ENCODE data around the gene SFXN1. TPM values are rescaled to one million over a fixed set of nuclear protein-coding genes. Genes with fewer than 3 reads are reported as not detected.

SFXN1 gene
- polyA plus RNA-seq, 2 donors, result 9.3 to 14.1 TPM

DNA sequence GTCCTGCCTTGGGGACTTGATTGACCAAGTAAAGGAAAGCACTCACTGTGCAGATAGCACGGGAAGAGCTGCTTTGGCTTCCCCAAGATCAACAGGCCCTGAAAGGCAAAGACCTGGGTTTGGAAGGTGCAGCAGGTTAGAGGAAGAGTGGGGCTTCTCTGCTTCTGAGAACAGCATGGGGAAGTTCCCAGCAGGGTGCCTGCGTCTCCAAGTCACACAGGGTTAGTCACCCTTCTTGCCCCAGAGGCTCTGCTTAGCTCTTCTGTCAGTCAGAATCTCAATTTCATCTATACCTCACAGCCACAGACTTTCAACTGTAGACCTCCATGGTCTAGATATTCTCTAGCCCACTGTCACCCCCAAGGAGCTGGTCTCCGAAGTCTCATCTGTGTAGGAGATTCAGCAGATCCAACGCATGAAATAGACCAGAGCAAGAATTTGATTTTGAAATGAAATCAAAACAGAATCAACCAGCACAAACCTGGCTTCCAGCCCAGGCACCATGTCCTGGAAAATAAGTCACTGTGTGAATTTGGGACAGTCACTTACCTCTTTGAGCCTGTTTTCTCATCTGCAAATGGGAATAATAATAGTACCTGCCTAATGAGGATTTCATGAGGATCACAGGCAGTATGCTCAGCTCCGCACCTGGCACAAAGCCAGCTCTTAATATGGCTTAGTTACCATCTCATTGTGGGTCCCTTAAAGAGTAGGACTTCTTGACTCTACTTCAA is 64.0 kb downstream of the SFXN1 start:
- WGBS, 2 donors, result 44 to 60% methylated on average over 5 of the region's 5 CpGs
- Histone ChIP-seq H3K4me3 (ENCODE audit: low read depth in 1 of 2, low read length in 2 of 2) (no peak overlapping the region), H3K27me3 (ENCODE audit: control insufficient read depth in 1 of 2, insufficient read depth in 2 of 2, low read length in 2 of 2) (no peaks in the 10 kb centered on the region), H3K9me3 (ENCODE audit: control insufficient read depth in 2 of 2, insufficient read depth in 1 of 2, low read depth in 1 of 2, low read length in 1 of 2) (no peaks in the 10 kb centered on the region), H3K36me3 (ENCODE audit: control insufficient read depth in 2 of 2, insufficient read depth in 2 of 2, low read length in 1 of 2) (no peaks in the 10 kb centered on the region), H3K4me1 (ENCODE audit: control insufficient read depth in 2 of 2, insufficient read depth in 2 of 2, low read length in 1 of 2) (peaks cover 0 to 2% of the 10 kb centered on the region in 2 donors), H3K27ac (ENCODE audit: low read depth in 2 of 2, low read length in 1 of 2) (no peak overlapping the region)

DNA sequence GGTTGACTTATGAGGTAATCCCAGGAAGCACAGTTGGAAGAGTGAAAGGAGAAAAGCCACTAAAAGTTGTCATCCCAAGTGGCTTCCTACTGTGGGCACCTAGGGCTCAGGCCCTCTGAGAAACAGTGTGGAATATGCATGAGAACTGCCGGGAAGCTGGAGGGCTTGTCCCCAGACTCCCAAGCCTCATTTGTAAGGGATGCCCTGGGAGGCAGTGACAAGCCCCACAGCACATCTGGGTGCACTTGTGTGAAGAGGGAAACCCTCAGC is 64.5 kb downstream of the SFXN1 start:
- Histone ChIP-seq H3K4me1 (ENCODE audit: control insufficient read depth in 2 of 2, insufficient read depth in 2 of 2, low read length in 1 of 2) (peaks cover 0 to 2% of the 10 kb centered on the region in 2 donors), H3K27me3 (ENCODE audit: control insufficient read depth in 1 of 2, insufficient read depth in 2 of 2, low read length in 2 of 2) (no peaks in the 10 kb centered on the region), H3K27ac (ENCODE audit: low read depth in 2 of 2, low read length in 1 of 2) (no peak overlapping the region), H3K9me3 (ENCODE audit: control insufficient read depth in 2 of 2, insufficient read depth in 1 of 2, low read depth in 1 of 2, low read length in 1 of 2) (no peaks in the 10 kb centered on the region), H3K4me3 (ENCODE audit: low read depth in 1 of 2, low read length in 2 of 2) (no peak overlapping the region), H3K36me3 (ENCODE audit: control insufficient read depth in 2 of 2, insufficient read depth in 2 of 2, low read length in 1 of 2) (no peaks in the 10 kb centered on the region)
- 69 to 81% methylated on average over 1 of the region's 1 CpG for WGBS, 2 donors

DNA sequence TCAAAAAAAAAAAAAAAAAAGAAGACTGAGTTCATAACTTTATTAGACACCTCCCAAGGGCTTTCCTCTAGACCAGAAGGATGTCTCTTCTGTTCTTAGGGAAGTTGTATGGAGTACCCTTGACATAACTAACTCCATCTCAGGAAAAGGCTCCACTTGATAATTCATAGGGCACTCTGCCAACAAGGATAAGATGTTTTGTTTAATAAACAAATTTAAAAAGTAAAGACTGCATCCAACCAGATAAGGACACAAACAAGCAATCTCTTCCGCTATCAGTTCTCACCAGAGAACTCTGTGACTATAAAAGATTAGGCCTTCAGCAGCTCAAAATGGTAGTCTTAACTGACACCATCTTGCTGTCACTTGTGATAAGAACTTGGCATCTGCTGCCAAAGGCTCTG is 65.8 kb downstream of the SFXN1 start:
- peaks cover 0 to 2% of the 10 kb centered on the region in 2 donors for H3K4me1 ChIP-seq (ENCODE audit: control insufficient read depth in 2 of 2, insufficient read depth in 2 of 2, low read length in 1 of 2)
- H3K4me3 ChIP-seq (ENCODE audit: low read depth in 1 of 2, low read length in 2 of 2), result no peak overlapping the region
- no peaks in the 10 kb centered on the region for H3K9me3 ChIP-seq (ENCODE audit: control insufficient read depth in 2 of 2, insufficient read depth in 1 of 2, low read depth in 1 of 2, low read length in 1 of 2)
- H3K27ac ChIP-seq (ENCODE audit: low read depth in 2 of 2, low read length in 1 of 2), result no peak overlapping the region
- H3K27me3 ChIP-seq (ENCODE audit: control insufficient read depth in 1 of 2, insufficient read depth in 2 of 2, low read length in 2 of 2), result no peaks in the 10 kb centered on the region
- 83 to 92% methylated on average over 1 of the region's 1 CpG for WGBS, 2 donors
- no peaks in the 10 kb centered on the region for H3K36me3 ChIP-seq (ENCODE audit: control insufficient read depth in 2 of 2, insufficient read depth in 2 of 2, low read length in 1 of 2)

DNA sequence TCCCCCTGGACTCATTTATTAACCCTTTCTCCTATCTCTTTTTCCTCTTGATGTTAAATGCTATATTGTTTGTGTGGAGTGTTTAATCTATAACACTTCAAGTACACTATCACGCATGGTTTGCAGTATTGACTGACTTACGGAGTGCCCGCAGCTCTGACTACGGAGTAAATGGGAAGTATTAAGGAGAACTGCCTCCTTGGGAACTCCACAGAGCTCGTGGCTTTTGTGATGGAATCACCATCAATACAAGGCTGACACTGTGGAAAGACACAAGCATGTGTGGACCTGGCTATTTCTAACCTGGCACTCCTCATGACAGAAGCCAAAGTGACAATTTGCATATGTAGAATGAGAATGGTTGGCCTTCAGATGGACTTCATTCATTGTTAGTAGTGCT is 66.2 kb downstream of the SFXN1 start:
- WGBS, 2 donors, result 91 to 93% methylated on average over 5 of the region's 5 CpGs
- H3K27me3 ChIP-seq (ENCODE audit: control insufficient read depth in 1 of 2, insufficient read depth in 2 of 2, low read length in 2 of 2), result no peaks in the 10 kb centered on the region
- H3K27ac ChIP-seq (ENCODE audit: low read depth in 2 of 2, low read length in 1 of 2), result no peak overlapping the region
- H3K9me3 ChIP-seq (ENCODE audit: control insufficient read depth in 2 of 2, insufficient read depth in 1 of 2, low read depth in 1 of 2, low read length in 1 of 2), result no peaks in the 10 kb centered on the region
- no peak overlapping the region for H3K4me3 ChIP-seq (ENCODE audit: low read depth in 1 of 2, low read length in 2 of 2)
- H3K36me3 ChIP-seq (ENCODE audit: control insufficient read depth in 2 of 2, insufficient read depth in 2 of 2, low read length in 1 of 2), result no peaks in the 10 kb centered on the region
- H3K4me1 ChIP-seq (ENCODE audit: control insufficient read depth in 2 of 2, insufficient read depth in 2 of 2, low read length in 1 of 2), result peaks cover 0 to 2% of the 10 kb centered on the region in 2 donors

DNA sequence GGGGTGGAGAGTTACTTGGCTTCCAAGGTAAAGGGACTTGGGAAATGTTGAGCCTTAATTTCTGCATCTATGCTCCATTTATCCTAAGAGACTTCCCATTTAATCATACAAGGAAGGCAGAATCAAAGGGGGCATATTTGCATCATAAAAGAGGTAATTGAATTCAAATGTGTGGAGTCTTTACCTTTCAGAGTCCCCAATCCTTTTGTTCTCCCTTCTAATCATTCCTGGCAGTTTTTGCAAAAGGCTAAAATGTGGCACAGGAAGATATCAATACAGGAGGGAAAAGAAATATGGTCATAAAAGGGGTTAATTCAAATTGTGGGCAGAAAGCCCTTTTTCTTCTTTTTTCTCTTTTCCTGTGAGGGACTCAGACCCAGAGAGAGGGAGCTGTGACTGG is 69.5 kb downstream of the SFXN1 start:
- Histone ChIP-seq H3K4me3 (ENCODE audit: low read depth in 1 of 2, low read length in 2 of 2) (no peak overlapping the region), H3K36me3 (ENCODE audit: control insufficient read depth in 2 of 2, insufficient read depth in 2 of 2, low read length in 1 of 2) (no peaks in the 10 kb centered on the region), H3K4me1 (ENCODE audit: control insufficient read depth in 2 of 2, insufficient read depth in 2 of 2, low read length in 1 of 2) (peaks cover 0 to 2% of the 10 kb centered on the region in 2 donors), H3K27me3 (ENCODE audit: control insufficient read depth in 1 of 2, insufficient read depth in 2 of 2, low read length in 2 of 2) (no peaks in the 10 kb centered on the region), H3K9me3 (ENCODE audit: control insufficient read depth in 2 of 2, insufficient read depth in 1 of 2, low read depth in 1 of 2, low read length in 1 of 2) (no peaks in the 10 kb centered on the region), H3K27ac (ENCODE audit: low read depth in 2 of 2, low read length in 1 of 2) (no peak overlapping the region)

DNA sequence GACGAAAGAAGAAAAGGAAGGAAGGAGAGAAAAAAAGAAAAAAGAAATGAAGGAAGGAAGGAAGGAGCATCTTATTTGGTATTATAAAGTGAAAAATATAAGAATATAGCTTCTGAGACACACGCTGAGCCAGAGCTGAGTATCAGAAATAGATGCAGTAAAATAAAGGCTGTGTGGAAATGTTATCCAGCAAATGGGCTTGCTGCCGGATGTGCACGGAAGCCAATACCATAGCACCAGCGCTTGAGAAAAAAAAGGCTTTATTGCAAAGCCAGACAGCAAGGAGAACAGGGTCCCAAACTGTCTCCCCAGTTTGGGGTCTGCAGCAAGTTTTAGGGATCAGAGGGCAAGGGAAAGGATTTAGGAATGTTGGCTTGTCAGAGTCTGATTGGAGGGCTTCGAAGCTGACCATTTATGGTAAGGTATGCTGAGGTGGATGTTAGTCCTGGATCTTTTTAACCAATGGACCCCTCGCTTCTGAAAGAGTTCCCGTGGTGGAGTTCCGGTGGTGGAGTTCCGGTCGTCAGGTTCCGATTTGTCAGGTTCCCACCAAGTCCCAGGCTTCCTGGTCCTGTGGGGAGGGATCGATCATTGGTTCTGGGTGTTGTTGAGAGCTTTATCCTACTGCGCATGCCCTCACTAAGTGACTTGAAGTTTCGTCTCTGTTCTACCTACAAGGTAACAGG is 70.4 kb downstream of the SFXN1 start:
- no peaks in the 10 kb centered on the region for H3K36me3 ChIP-seq (ENCODE audit: control insufficient read depth in 2 of 2, insufficient read depth in 2 of 2, low read length in 1 of 2)
- peaks cover 0 to 2% of the 10 kb centered on the region in 2 donors for H3K4me1 ChIP-seq (ENCODE audit: control insufficient read depth in 2 of 2, insufficient read depth in 2 of 2, low read length in 1 of 2)
- no peak overlapping the region for H3K27ac ChIP-seq (ENCODE audit: low read depth in 2 of 2, low read length in 1 of 2)
- no peaks in the 10 kb centered on the region for H3K9me3 ChIP-seq (ENCODE audit: control insufficient read depth in 2 of 2, insufficient read depth in 1 of 2, low read depth in 1 of 2, low read length in 1 of 2)
- WGBS, 2 donors, result 66 to 69% methylated on average over 15 of the region's 15 CpGs
- no peaks in the 10 kb centered on the region for H3K27me3 ChIP-seq (ENCODE audit: control insufficient read depth in 1 of 2, insufficient read depth in 2 of 2, low read length in 2 of 2)
- H3K4me3 ChIP-seq (ENCODE audit: low read depth in 1 of 2, low read length in 2 of 2), result no peak overlapping the region

DNA sequence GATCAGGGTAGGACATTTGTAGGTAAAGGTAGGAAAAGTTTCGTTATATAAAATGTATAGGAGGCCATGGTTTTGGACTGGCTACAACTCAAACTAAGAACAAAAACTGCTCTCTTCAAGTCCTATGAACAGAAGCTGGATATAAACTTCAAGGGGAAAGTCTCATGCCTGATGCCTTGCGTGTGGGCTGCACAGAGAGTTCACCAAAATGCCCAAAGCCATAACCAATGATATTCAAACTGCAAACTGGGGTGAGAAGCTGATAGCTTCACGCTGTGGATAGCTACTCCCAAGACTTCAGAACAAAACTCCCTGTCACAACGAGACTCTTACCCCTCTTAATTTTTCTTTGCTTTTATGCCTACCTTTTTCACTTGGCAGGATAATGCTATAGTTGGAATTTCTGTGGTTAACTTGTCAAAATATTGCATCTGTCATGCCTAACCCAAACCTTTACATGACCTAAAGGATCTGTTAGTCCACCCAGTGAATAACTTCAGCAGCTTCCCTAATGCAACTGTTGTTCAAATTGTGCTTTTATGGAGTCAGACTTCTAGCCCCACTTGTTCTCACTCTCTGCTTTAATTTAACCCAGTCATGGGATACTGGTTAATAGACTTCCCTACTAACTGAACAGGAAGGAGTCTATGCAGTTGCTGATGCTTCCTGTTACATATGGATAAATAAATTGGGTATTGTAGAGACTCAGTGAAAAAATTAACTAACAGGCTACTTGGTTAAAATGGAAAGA is 71.9 kb downstream of the SFXN1 start:
- H3K4me3 ChIP-seq (ENCODE audit: low read depth in 1 of 2, low read length in 2 of 2), result no peak overlapping the region
- 66 to 69% methylated on average over 4 of the region's 4 CpGs for WGBS, 2 donors
- H3K27me3 ChIP-seq (ENCODE audit: control insufficient read depth in 1 of 2, insufficient read depth in 2 of 2, low read length in 2 of 2), result no peaks in the 10 kb centered on the region

DNA sequence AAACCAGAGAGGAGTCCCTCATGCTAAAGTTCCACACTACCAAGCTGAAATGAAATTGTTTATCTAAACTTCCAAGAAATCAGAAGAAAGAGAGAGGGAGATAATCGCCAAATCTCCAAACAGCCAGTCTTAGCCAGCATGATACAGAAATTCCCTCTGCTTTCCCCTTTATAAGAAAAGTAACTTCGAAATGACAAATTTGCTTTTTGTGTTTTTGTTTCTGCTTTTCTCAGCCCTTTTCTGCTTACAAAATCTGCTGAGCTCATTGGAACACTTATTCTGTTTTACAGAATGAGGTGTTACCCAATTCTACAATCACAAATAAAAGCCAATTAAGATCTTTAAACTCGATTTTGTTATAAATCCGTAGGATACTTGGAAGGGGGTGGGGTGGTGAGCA is 72.9 kb downstream of the SFXN1 start:
- Histone ChIP-seq H3K4me3 (ENCODE audit: low read depth in 1 of 2, low read length in 2 of 2) (no peak overlapping the region), H3K4me1 (ENCODE audit: control insufficient read depth in 2 of 2, insufficient read depth in 2 of 2, low read length in 1 of 2) (peaks cover 0 to 2% of the 10 kb centered on the region in 2 donors), H3K36me3 (ENCODE audit: control insufficient read depth in 2 of 2, insufficient read depth in 2 of 2, low read length in 1 of 2) (no peaks in the 10 kb centered on the region), H3K9me3 (ENCODE audit: control insufficient read depth in 2 of 2, insufficient read depth in 1 of 2, low read depth in 1 of 2, low read length in 1 of 2) (no peaks in the 10 kb centered on the region), H3K27ac (ENCODE audit: low read depth in 2 of 2, low read length in 1 of 2) (no peak overlapping the region), H3K27me3 (ENCODE audit: control insufficient read depth in 1 of 2, insufficient read depth in 2 of 2, low read length in 2 of 2) (no peaks in the 10 kb centered on the region)
- WGBS, 2 donors, result 58 to 74% methylated on average over 4 of the region's 4 CpGs

More for the DNA sequence above, 71.9 kb downstream of the SFXN1 start:
- Histone ChIP-seq H3K4me1 (ENCODE audit: control insufficient read depth in 2 of 2, insufficient read depth in 2 of 2, low read length in 1 of 2) (peaks cover 0 to 2% of the 10 kb centered on the region in 2 donors), H3K9me3 (ENCODE audit: control insufficient read depth in 2 of 2, insufficient read depth in 1 of 2, low read depth in 1 of 2, low read length in 1 of 2) (no peaks in the 10 kb centered on the region), H3K27ac (ENCODE audit: low read depth in 2 of 2, low read length in 1 of 2) (no peak overlapping the region), H3K36me3 (ENCODE audit: control insufficient read depth in 2 of 2, insufficient read depth in 2 of 2, low read length in 1 of 2) (no peaks in the 10 kb centered on the region)

DNA sequence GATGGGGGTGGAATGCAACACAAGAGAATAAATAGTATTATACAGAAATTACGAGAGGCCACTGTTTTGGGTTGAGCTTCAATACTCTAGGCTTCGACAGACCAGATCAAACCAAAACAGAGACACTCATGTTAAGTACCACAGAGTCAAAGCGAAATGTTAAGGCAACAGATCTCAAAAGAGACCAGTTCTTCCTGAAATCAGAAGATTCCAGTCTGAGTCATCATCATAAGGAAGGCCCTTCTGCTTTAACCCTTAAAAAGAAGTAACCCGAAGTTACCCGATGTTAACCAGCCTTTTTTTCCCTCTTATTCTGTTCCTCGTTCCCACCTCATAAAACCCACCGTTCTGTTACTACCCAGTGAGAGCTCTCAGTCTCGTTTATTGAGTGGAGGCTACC is 75.9 kb downstream of the SFXN1 start:
- no peak overlapping the region for H3K4me3 ChIP-seq (ENCODE audit: low read depth in 1 of 2, low read length in 2 of 2)
- no peaks in the 10 kb centered on the region for H3K36me3 ChIP-seq (ENCODE audit: control insufficient read depth in 2 of 2, insufficient read depth in 2 of 2, low read length in 1 of 2)
- H3K4me1 ChIP-seq (ENCODE audit: control insufficient read depth in 2 of 2, insufficient read depth in 2 of 2, low read length in 1 of 2), result no peaks in the 10 kb centered on the region
- H3K9me3 ChIP-seq (ENCODE audit: control insufficient read depth in 2 of 2, insufficient read depth in 1 of 2, low read depth in 1 of 2, low read length in 1 of 2), result no peaks in the 10 kb centered on the region
- no peak overlapping the region for H3K27ac ChIP-seq (ENCODE audit: low read depth in 2 of 2, low read length in 1 of 2)
- WGBS, 2 donors, result 85 to 86% methylated on average over 8 of the region's 8 CpGs
- H3K27me3 ChIP-seq (ENCODE audit: control insufficient read depth in 1 of 2, insufficient read depth in 2 of 2, low read length in 2 of 2), result no peaks in the 10 kb centered on the region

Measured in esophagus (tissue), 2 donors.